ENCODE data around the gene TTC39A. TPM values are rescaled to one million over a fixed set of nuclear protein-coding genes. Genes with fewer than 3 reads are reported as not detected.

TTC39A gene
- total and polyA plus RNA-seq, 12 donors: 4.3 to 38.7 (median 20.4) TPM

- H3K9me3 ChIP-seq: no peaks in the 10 kb centered on the region
- no peak overlapping the region for H3K4me3 ChIP-seq
- H3K4me1 ChIP-seq: peaks cover 0 to 28% (median 6%) of the 10 kb centered on the region in 9 donors
- intact Hi-C loops (cut with DNase I): no loop called here
- 92 to 97% methylated on average over 7 of the region's 7 CpGs for WGBS, 2 donors
- no peak overlapping the region for H3K27ac ChIP-seq
- DNase-seq (no peak), ATAC-seq (no peak)
- no peaks in the 10 kb centered on the region for H3K36me3 ChIP-seq
- H3K27me3 ChIP-seq: peaks cover 0 to 7% (median under 1%) of the 10 kb centered on the region in 7 donors
- TF ChIP-seq CTCF (IDR thresholded peaks at IDR 0.05): no peak
These were observed 5.9 kb downstream of the TTC39A start for GRCh38 chr1:51324251-51325010.

DNA sequence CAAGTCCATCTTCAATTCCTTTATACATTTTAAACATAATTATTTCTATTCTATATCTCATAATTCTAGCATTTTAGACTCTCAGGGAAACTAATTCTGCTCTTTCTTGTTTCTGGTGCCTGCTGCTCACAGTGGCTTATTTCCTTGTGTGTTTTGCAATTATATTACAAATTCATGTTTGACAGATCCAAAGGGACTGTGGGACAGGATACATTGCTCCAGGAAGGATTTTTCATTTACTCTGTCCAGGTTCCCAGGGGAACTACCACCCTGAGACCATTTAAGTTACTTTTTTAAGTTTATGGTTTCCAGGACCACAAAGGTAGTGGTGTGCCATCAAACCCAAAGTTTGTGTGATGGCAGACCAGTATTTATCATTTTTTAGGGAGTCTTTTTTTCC lies 6.6 kb downstream of the TTC39A start:
- Histone ChIP-seq H3K4me1 (peaks cover 0 to 23% (median 4%) of the 10 kb centered on the region in 9 donors), H3K27ac (no peak overlapping the region), H3K36me3 (no peaks in the 10 kb centered on the region), H3K9me3 (no peaks in the 10 kb centered on the region), H3K27me3 (peaks cover 0 to under 1% (median 0%) of the 10 kb centered on the region in 7 donors), H3K4me3 (no peak overlapping the region)
- TF ChIP-seq CTCF (IDR thresholded peaks at IDR 0.05): no peak
- no peak for ATAC-seq
- DNase-seq: no peak
- intact Hi-C loops (cut with DNase I): no loop called here

- H3K4me3 ChIP-seq: no peak overlapping the region
- no peaks in the 10 kb centered on the region for H3K36me3 ChIP-seq
- no peak for TF ChIP-seq CTCF (IDR thresholded peaks at IDR 0.05)
- DNase-seq (no peak), ATAC-seq (no peak)
- intact Hi-C loops (cut with DNase I): no loop called here
- H3K4me1 ChIP-seq: peaks cover 0 to 19% (median 4%) of the 10 kb centered on the region in 9 donors
- no peaks in the 10 kb centered on the region for H3K9me3 ChIP-seq
- 90 to 91% methylated on average over 4 of the region's 4 CpGs for WGBS, 2 donors
- H3K27ac ChIP-seq: no peak overlapping the region
- H3K27me3 ChIP-seq: no peaks in the 10 kb centered on the region
These were observed 7.8 kb downstream of the TTC39A start for GRCh38 chr1:51322417-51323101.

GRCh38 chr1:51321924-51322280 lies 8.5 kb downstream of the TTC39A start:
- DNase-seq (no peak), ATAC-seq (no peak)
- no peak for TF ChIP-seq CTCF (IDR thresholded peaks at IDR 0.05)
- 90 to 100% methylated on average over 2 of the region's 2 CpGs for WGBS, 2 donors
- Histone ChIP-seq H3K27me3 (no peaks in the 10 kb centered on the region), H3K27ac (no peak overlapping the region), H3K36me3 (no peaks in the 10 kb centered on the region), H3K4me3 (no peak overlapping the region), H3K9me3 (no peaks in the 10 kb centered on the region), H3K4me1 (peaks cover 0 to 15% (median 4%) of the 10 kb centered on the region in 9 donors)
- intact Hi-C loops (cut with DNase I): no loop called here
